Superior temporal gyrus (tissue), 1 donor: ENCODE data around the gene KIF16B.
"Not testable (repeated sequence)": the region's sequence is repeated elsewhere in the genome, so short reads cannot be mapped to it uniquely, and the experiment has no call there.

Source experiments
- DNase-seq: peaks from one replicate; pipeline ENCODE4 v3.0.0-alpha.2; 2016; ENCODE audit errors: extremely low spot score

The KIF16B gene, protein sequence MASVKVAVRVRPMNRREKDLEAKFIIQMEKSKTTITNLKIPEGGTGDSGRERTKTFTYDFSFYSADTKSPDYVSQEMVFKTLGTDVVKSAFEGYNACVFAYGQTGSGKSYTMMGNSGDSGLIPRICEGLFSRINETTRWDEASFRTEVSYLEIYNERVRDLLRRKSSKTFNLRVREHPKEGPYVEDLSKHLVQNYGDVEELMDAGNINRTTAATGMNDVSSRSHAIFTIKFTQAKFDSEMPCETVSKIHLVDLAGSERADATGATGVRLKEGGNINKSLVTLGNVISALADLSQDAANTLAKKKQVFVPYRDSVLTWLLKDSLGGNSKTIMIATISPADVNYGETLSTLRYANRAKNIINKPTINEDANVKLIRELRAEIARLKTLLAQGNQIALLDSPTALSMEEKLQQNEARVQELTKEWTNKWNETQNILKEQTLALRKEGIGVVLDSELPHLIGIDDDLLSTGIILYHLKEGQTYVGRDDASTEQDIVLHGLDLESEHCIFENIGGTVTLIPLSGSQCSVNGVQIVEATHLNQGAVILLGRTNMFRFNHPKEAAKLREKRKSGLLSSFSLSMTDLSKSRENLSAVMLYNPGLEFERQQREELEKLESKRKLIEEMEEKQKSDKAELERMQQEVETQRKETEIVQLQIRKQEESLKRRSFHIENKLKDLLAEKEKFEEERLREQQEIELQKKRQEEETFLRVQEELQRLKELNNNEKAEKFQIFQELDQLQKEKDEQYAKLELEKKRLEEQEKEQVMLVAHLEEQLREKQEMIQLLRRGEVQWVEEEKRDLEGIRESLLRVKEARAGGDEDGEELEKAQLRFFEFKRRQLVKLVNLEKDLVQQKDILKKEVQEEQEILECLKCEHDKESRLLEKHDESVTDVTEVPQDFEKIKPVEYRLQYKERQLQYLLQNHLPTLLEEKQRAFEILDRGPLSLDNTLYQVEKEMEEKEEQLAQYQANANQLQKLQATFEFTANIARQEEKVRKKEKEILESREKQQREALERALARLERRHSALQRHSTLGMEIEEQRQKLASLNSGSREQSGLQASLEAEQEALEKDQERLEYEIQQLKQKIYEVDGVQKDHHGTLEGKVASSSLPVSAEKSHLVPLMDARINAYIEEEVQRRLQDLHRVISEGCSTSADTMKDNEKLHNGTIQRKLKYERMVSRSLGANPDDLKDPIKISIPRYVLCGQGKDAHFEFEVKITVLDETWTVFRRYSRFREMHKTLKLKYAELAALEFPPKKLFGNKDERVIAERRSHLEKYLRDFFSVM (N-terminal part only)

DNA sequence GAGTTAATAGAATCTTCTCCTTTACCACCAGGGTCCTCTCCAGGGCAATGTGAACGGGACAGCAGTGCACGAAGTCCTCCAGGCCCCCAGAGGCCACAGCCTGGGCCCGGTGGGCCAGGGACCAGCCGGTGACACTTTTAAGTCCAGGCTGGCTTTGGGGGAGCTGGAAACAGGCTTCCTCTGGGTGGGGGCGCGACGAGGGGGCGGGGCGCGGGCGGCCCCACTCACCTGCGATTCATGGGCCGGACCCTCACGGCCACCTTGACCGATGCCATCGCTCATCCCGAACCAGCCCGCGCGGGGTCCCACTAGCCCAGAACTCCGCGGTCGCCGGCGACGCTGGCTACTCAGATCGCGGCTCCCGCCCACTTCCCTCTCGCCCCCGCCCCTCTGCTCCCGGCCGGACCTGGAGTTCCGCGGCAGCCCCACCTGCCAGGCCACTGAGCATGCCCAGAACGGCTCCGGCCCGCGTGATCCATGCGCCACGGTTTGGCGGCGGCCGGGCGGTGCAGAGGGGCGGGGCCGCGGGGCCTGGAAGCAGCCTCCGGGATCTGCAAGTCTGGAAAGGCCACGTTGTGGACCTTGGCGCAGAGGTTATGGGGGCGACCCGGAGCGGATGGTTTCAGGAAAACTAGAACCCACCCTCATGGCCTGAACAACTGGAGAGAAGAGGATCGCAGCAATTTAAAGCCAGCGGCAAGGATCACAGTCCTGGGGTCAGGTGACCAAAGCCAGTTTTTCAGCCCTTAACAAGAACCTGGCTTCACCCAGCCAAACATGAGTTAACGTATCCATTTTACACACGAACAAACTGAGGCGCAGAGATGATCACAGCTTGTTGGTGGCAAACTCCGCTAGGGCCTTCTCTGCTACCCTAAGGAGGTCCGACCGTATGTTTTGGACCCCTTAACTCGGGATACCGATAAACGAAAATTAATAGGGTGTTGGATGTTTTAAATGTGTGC, at the start of gene KIF16B:
Gene KIF16B, minus strand, starts transcription at position 448 of the 965 bp plus-strand sequence. Its CDS starts 173 bp downstream, at position 275.
- peak; percentile 86 for DNase-seq

DNA sequence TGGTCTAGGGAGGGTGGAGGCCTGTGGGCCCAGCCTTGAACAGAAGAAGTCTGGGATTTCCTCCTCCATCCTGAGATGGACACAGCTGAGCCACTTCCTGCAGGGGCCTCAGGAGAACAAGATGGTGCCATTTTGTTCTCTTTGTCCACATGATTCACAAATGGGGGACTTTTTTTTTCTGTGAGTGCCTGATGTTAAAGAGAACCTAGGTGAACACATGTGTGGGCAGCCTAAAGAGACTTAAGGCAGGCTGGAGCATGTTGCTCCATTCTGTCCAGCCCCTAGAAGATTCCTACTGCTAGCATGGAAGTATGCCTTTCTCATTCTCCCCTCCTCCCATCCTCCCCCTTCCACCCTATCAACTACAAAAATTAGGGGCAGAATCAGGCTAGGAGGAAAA, 49.3 kb upstream of the KIF16B start:
- DNase-seq, result no peak

DNA sequence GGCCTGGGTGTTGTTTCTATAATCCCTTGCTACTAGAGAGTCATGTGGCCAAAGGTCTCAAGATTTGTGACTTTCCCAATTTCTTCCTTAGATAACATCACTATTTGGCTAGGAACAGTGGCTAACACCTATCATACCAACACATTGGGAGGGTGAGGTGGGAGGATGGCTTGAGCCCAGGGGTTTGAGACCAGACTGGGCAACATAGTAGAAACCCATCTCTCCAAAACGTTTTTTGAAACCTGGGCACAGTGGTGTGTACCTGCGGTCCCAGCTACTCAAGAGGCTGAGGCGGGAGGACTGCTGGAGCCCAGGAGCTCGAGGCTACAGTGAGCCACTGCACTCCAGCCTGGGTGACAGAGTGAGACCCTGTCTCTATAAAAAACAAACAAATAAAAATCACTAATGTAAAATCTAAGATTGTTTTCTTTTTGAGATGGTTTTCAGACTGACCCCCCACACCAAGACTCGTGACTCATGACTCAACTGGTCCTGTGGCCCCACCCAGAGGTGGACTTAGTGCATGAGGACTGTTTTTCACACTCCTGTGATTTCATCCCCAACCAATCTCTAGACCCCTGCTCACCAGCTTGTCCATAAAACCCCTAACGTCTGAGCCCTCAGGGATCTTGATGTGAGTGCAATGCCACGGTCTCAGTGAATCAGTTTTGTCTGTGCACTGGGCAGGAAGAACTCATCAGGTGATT, 48.3 kb upstream of the KIF16B start:
- DNase-seq, result no peak

DNA sequence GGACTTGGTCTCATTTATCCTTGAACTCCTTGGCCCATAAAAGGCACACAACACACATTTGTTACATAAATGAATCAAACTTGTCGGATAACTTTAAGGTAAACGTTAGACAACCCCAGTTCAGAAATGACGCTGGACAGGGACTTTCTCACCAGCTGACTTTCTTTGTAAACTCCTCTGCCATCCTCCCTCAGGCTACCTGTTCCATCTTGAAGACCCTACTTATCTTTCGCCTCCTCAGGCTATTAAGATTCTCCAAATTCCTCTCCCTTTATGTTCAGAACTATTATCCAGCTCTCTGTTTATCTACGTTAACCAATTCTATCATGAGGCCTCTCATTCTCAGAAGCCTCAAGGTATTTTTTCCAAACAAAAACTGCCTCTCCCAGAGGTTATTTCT, 47.7 kb upstream of the KIF16B start:
- DNase-seq, result no peak

DNA sequence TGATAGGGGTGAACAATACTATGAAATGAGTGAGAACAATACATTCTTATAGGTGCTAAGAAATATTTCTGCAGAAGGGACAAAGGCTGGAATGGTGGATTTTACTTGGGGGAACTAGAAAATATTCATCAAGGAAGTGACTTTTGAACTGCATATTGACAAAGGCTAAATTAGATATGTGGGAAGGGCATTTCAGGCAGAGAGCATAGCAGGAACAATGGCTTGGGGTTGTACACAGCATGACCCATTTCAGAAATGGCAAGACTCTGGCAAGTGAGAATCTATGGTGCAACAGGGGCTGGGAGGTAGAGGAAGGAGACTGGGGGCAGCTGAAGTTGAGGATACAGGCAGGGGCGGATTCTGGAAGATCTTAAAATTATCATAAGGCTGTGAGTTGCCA, 46.7 kb upstream of the KIF16B start:
- DNase-seq, result no peak

DNA sequence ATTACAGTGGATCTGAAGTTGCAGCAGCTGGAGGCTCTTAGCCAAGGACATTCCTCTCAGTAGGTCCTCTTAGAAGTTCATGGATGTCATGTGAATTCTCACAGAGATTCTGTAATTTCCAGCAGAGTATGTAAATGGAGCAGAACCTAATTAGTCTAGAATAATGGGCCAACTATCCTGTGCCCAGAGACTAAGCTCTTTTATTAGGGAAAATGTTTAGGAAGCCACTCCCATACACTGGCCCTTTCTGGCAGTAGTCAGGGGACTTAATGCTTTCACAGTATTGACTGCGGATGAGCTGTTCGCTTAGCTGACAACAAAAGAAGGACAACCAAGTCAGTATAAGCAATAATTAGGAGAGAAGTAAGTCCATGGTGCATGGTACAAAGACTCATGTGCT, 43.8 kb upstream of the KIF16B start:
- DNase-seq, result no peak

DNA sequence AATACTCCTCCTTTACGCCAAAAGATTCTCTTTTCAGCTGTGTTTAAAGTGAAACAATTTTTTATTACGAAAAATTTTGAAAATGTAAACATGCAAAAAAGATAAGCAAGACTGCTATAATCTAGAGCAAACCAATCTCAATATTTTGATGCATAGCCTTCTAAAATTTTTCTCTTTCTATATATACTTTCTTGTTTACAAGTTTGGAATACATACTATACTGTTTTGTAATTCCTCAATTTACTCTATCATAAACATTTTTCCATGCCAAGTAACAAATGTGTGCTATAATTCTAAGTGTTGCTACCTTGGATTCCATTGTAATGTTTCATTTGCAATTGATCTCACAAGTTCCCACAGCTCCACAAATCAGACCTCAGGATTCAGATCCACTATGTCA, 43.1 kb upstream of the KIF16B start:
- no peak for DNase-seq

DNA sequence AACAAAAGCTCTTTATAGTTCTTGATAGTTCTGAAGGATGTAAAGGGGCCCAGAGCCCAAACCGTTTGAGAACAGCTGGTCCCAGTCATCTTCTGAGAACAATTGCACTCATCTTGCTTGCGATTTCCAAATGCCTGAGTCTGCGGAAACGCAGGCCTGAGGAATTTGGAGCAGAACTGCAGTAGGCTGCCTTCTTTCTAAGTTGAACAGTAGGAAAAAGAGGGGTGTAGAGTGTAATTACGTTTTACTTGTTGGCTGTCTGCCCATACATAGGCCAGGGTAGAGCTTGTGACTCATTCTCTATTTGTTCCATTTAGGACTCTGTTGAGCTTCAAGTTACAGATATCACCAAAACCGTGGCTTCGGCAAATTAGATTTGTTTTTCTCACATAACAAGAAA, 42.0 kb upstream of the KIF16B start:
- peak; percentile 56 for DNase-seq

DNA sequence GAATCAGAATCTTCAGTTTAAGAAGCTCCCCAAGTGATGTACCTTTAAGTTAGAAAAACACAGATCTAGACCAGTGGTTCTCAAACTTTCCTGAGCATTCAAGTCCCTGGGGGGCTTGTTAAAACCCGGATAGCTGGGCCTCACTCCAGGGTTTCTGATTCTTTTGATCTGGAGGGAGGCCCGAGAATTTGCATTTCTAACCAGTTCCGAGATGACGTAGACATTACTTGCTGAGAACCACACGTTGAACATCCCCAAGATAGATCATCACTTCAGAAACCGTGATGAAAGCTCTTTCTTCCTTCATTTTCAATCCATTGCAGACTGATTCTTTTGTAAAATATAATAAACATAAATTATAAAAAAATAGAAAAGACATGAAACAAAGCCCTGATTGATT, 40.7 kb upstream of the KIF16B start:
- DNase-seq, result no peak

DNA sequence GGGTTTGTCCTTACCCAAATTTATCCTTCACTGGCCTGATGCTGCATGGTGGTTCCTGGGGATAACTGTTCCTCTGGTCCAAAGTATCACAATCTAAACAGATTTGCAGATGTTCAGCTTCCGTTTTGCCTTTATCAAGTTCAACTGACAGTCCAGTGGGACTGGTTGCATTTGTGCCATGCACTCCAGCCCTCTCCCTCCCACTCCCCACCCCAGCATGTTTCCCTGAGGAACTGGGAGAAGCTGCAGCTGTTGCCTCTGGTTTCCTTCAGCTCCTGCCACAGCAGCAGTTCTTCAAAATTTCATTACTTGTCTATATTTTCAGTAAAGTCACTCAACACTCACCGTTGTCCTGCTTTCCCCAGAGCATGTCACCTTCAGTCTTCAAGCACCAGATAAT, 39.5 kb upstream of the KIF16B start:
- DNase-seq, result no peak

DNA sequence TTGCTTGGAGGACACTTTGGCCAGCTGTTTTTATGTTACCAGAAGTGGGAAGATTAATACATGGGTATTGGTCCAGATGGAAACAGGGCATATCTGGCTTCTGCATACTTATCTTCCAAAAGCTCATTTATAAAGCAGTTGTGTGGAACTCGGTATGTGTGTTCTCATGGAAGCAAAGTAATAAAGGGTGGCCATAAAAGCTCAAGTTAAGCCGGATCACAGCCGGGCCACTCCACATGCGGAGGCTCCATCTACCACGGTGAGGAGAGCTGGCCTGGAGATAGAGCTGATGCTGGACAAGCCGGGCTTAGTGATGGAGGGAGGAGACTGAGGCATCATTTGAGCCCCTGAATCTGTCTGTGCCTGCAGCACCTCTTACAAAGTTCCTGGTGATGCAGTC, 38.6 kb upstream of the KIF16B start:
- DNase-seq, result no peak

DNA sequence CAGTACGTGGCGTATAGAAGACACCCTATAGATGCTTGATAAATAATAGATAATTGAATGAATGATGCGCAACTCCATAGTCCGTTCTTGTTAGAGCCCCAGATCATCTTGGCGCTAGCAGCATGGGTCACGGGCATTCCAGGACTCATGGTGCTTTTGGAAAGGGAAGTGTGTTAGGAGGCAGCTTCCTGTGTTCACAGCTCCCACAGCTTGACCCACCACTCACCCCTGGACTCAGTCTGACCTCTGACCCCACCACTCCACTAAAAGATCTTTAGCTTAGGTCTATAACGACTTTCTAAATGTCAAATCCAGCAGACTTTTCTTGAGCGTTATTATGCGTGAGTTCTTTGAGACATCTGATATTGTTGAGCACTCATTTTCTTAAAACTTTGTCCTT, 35.8 kb upstream of the KIF16B start:
- no peak for DNase-seq

DNA sequence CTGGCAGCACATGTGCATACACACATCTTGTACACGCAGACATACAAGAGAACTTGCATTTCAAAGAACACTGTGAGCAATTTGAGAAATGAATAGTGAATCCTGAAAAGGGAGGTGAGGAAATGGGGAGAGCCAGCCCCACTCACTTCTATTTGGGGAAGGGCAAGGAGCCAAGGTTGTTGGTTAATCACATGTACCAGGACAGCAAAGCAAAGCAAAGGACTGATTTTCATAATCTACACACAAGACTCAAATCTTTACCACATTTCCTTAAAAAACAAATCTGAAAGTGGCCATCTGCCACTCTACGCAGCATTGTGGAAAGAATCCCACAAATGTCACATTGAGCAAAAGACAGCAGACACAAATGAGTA, 35.0 kb upstream of the KIF16B start:
- no peak for DNase-seq

DNA sequence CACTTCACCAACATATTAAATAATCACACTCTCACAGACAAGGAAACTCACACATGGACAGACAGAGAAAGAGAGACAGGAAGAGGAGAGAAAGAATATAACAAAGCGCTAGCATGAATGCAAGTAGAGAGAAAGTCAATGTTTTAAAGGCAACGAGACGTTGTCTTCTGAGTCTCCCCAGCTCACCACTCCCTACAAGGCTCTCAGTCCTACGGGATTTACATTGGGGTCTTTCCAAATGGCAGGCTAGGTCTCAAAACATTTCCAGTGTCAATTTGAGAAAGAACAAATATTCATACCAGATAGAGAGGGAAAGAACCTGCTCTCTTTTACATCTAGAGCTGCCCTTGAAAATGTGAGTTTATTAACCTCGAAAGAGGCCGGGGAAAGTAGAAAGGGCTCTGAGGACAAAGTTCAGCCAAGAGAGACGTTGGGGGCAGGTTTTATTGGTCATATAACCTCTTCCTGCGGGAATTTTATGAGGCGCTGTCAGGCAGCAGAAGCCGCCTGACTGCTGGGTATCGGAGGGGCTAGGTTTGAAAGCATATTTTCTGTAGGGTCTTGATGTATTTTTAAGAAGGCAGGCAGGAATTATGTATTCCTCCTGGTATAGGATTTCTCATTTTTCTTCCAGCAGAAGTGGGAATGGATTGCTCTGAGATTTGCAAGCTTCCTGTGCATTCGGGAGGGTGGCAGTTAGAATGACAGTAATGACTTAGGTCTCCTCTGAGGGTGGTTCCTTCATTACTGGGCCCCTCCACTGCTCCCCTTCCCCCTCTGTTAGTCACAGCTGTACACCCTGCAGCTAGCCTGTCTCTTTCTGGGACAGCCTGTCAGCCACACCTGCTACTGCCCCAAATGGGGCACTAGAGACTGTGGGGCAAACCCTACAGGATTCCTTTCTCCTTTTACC, 34.4 kb upstream of the KIF16B start:
- no peak for DNase-seq

DNA sequence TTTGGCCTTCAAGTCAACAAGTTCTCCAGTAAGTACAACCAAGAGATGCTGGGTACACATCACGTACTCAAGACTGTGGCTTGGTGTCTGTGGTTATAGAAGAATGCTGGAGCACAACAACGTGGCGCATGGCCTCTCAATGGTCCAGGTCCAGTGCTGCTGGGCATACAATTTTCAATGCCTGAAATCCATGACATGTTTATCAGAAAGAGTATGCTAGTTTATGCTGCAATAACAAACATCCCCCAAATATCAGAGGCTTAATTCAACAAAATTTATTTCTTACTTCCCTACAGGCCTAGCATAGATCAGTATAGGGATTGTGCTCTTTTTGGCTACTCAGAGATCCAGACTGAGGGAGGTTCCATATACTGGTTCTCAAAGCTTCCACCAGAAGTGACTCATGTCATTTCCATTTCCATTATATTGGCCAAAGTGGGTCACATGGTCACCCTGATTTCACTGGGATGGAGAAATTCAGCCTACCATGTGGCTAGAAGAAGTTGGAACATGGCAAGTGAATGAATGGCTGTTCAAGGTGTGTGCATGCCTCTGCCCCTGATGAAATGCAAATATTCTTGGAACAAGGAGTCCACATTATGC, 33.3 kb upstream of the KIF16B start:
- DNase-seq, result no peak

DNA sequence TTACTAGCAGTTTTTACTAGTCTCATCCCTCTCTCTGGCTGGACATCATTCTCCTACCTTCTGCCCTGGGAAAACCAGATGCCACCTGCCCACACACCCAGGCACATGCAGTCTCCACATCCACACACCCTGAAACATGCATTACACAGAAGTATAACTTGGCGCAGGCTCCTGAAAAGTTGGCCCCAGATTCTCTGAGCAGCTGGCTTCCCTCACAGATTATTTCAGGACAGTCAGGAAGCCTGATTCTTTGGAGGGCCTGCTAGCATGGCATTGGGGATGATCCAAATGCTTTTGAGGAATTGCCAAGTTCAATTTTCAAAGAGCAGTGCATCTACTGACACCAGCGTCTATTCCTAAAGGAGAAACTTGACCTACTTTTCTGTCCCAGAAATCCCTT, 27.8 kb upstream of the KIF16B start:
- DNase-seq, result peak; percentile 57

DNA sequence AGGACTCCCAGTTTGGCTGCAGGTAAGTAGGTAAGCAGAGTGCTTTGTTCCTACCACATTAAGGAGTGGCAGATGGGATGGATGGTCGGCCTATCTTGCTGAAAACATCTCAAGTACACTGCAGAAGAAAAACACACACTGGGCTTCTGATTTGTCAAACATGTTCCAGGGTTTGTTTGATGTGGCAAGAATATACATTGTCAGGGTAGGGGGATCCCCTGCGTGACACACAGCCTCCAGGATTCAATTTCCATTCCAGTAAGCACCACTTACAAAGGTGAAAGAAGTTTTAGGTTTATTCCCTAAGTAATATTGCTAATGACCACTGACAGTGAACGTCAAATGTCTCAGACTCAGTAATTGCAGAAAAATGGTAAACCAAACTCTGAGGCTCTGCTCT, 26.0 kb upstream of the KIF16B start:
- no peak for DNase-seq

DNA sequence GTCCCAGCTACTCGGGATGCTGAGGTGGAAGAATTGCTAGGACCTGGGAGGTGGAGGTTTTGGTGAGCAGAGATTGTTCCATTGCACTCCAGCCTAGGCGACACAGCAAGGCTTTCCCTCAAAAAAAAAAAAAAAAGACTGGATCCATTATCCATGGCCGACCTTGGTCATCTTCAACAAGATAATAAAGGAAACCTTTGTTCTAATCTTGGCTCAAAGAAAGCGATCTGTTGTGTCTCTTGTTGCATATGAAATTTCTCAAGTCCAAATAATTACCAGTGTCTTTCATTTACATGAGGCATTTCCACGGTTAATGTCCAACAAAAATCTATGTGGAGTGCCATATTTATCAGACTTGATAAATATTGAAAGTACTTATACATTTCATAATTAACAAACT, 23.7 kb upstream of the KIF16B start:
- peak; percentile 39 for DNase-seq

DNA sequence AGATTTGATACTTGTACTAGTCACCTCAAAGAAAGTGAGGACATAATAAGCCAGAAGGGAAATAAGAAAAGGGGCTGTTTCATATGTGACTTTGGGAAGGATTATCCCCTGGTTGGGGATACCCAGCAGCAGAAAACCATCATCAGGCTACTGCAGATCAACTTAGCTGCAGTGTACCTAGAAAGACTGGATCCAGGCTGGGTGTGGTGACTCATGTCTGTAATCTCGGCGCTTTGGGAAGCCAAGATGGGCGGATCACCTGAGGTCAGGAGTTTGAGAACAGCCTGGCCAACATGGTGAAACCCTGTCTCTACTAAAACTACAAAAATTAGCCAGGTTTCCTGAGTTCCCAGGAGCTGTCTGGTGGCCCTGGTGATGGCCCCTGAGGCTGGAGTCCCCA, 23.2 kb upstream of the KIF16B start:
- not testable (repeated sequence) for DNase-seq
